ENCODE data around the gene PLAAT4.

GRCh38 chr11:63567044-63567840, 30.6 kb downstream of the PLAAT4 start:
- TF ChIP-seq, protein P1, sequence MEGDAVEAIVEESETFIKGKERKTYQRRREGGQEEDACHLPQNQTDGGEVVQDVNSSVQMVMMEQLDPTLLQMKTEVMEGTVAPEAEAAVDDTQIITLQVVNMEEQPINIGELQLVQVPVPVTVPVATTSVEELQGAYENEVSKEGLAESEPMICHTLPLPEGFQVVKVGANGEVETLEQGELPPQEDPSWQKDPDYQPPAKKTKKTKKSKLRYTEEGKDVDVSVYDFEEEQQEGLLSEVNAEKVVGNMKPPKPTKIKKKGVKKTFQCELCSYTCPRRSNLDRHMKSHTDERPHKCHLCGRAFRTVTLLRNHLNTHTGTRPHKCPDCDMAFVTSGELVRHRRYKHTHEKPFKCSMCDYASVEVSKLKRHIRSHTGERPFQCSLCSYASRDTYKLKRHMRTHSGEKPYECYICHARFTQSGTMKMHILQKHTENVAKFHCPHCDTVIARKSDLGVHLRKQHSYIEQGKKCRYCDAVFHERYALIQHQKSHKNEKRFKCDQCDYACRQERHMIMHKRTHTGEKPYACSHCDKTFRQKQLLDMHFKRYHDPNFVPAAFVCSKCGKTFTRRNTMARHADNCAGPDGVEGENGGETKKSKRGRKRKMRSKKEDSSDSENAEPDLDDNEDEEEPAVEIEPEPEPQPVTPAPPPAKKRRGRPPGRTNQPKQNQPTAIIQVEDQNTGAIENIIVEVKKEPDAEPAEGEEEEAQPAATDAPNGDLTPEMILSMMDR (IDR thresholded peaks at IDR 0.05) = no peak
- TF ChIP-seq JUN (CRISPR knock-in tag; IDR thresholded peaks at IDR 0.05) (no peak), SP1 (CRISPR knock-in tag; conservative IDR thresholded peaks at IDR 0.05) (no peak), KAT7 (CRISPR knock-in tag; IDR thresholded peaks at IDR 0.05; ENCODE audit: borderline replicate concordance) (no peak), CREM (CRISPR knock-in tag; IDR thresholded peaks at IDR 0.05) (no peak), ZNF416 (CRISPR knock-in tag; IDR thresholded peaks at IDR 0.05) (no peak), NR2C2 (CRISPR knock-in tag; IDR thresholded peaks at IDR 0.05) (no peak), AR (CRISPR knock-in tag; IDR thresholded peaks at IDR 0.05) (no peak), ERG (CRISPR knock-in tag; IDR thresholded peaks at IDR 0.05) (no peak), CREB1 (CRISPR knock-in tag; IDR thresholded peaks at IDR 0.05) (no peak)
- TF ChIP-seq, protein P2, sequence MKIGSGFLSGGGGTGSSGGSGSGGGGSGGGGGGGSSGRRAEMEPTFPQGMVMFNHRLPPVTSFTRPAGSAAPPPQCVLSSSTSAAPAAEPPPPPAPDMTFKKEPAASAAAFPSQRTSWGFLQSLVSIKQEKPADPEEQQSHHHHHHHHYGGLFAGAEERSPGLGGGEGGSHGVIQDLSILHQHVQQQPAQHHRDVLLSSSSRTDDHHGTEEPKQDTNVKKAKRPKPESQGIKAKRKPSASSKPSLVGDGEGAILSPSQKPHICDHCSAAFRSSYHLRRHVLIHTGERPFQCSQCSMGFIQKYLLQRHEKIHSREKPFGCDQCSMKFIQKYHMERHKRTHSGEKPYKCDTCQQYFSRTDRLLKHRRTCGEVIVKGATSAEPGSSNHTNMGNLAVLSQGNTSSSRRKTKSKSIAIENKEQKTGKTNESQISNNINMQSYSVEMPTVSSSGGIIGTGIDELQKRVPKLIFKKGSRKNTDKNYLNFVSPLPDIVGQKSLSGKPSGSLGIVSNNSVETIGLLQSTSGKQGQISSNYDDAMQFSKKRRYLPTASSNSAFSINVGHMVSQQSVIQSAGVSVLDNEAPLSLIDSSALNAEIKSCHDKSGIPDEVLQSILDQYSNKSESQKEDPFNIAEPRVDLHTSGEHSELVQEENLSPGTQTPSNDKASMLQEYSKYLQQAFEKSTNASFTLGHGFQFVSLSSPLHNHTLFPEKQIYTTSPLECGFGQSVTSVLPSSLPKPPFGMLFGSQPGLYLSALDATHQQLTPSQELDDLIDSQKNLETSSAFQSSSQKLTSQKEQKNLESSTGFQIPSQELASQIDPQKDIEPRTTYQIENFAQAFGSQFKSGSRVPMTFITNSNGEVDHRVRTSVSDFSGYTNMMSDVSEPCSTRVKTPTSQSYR (CRISPR knock-in tag; IDR thresholded peaks at IDR 0.05) = no peak
